Thoracic aorta (tissue), 2 donors: ENCODE measurements around the gene APBA2. TPM values are rescaled to one million over a fixed set of nuclear protein-coding genes. Genes with fewer than 3 reads are reported as not detected.

ENCODE experiments used
- ATAC-seq: fragments of 150-250 bp; one replicate; pipeline ENCODE4 v1.8.0; 2017; ENCODE audit warnings: low read depth; ENCODE audit not compliant: insufficient number of reproducible peaks, low FRiP score
- DNase-seq: peaks from one replicate; pipeline ENCODE4 v3.0.0-alpha.2; 2020; ENCODE audit warnings: low spot score
- H3K27ac ChIP-seq, 2 donors: fragments of 200-600 bp; sonication (generic); 1 replicate in 1 of 2; 2 replicates in 1 of 2; pipeline ENCODE4 v1.5.1; 2016; ENCODE audit warnings: mild to moderate bottlenecking in 2 of 2, moderate library complexity in 2 of 2
- H3K27me3 ChIP-seq: fragments of 200-600 bp; sonication (generic); replicated peaks from 2 replicates; pipeline ENCODE4 v1.6.0; 2016; ENCODE audit warnings: mild to moderate bottlenecking; ENCODE audit not compliant: insufficient read depth
- H3K36me3 ChIP-seq: fragments of 200-600 bp; sonication (generic); one replicate; pipeline ENCODE4 v1.5.1; 2016
- H3K4me1 ChIP-seq, 2 donors: fragments of 200-600 bp; sonication (generic); 1 replicate in 1 of 2; 2 replicates in 1 of 2; pipeline versions ENCODE4 v1.5.1 to v1.6.0; 2016; ENCODE audit warnings: low read depth in 2 of 2, mild to moderate bottlenecking in 1 of 2; ENCODE audit not compliant: control insufficient read depth in 1 of 2
- H3K4me3 ChIP-seq: fragments of 200-600 bp; sonication (generic); 2 replicates; pipeline ENCODE4 v1.5.1; 2016; ENCODE audit warnings: mild to moderate bottlenecking
- H3K9me3 ChIP-seq: fragments of 200-600 bp; sonication (generic); 2 replicates; pipeline ENCODE4 v1.5.1; 2016
- total RNA-seq, 2 donors: library from RNA; depleted of rRNA; stranded (reverse); fragments of >200 nt; gene quantifications; one replicate each; pipeline versions ENCODE4 v1.1.0 to v1.2.3, GENCODE V29; 2016
- TF ChIP-seq, protein P1 (sequence below): fragments of 200-600 bp; sonication (generic); IDR thresholded peaks from one replicate; pipeline ENCODE4 v1.5.1; 2019; ENCODE audit warnings: antibody characterized with exemption

APBA2 gene
- total RNA-seq, 2 donors from 2014 or later = 4.9 to 5.6 TPM

DNA sequence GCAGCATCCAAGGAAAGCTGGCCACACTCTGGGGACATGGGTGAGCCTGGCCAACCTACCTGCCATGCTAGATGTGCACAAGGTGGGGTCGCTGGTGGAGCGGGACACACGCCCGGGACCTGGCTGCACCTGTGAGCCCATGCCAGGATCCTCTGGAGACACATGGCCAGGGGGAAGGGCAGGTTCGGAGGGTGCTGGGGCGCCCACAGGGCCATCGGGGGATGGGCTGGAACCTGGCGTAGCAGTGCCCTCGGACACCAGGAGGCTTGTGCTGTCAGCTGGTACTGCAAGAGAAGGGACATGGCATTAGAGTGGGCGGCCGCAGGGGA, 240.4 kb downstream of the APBA2 start:
- DNase-seq (no peak), ATAC-seq (no peak)
- H3K27me3 ChIP-seq = no peaks in the 10 kb centered on the region
- H3K4me1 ChIP-seq = no peaks in the 10 kb centered on the region
- no peaks in the 10 kb centered on the region for H3K9me3 ChIP-seq
- no peak overlapping the region for H3K4me3 ChIP-seq
- H3K36me3 ChIP-seq = no peaks in the 10 kb centered on the region
- H3K27ac ChIP-seq = no peak overlapping the region
- TF ChIP-seq, protein P1, sequence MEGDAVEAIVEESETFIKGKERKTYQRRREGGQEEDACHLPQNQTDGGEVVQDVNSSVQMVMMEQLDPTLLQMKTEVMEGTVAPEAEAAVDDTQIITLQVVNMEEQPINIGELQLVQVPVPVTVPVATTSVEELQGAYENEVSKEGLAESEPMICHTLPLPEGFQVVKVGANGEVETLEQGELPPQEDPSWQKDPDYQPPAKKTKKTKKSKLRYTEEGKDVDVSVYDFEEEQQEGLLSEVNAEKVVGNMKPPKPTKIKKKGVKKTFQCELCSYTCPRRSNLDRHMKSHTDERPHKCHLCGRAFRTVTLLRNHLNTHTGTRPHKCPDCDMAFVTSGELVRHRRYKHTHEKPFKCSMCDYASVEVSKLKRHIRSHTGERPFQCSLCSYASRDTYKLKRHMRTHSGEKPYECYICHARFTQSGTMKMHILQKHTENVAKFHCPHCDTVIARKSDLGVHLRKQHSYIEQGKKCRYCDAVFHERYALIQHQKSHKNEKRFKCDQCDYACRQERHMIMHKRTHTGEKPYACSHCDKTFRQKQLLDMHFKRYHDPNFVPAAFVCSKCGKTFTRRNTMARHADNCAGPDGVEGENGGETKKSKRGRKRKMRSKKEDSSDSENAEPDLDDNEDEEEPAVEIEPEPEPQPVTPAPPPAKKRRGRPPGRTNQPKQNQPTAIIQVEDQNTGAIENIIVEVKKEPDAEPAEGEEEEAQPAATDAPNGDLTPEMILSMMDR = no peak

DNA sequence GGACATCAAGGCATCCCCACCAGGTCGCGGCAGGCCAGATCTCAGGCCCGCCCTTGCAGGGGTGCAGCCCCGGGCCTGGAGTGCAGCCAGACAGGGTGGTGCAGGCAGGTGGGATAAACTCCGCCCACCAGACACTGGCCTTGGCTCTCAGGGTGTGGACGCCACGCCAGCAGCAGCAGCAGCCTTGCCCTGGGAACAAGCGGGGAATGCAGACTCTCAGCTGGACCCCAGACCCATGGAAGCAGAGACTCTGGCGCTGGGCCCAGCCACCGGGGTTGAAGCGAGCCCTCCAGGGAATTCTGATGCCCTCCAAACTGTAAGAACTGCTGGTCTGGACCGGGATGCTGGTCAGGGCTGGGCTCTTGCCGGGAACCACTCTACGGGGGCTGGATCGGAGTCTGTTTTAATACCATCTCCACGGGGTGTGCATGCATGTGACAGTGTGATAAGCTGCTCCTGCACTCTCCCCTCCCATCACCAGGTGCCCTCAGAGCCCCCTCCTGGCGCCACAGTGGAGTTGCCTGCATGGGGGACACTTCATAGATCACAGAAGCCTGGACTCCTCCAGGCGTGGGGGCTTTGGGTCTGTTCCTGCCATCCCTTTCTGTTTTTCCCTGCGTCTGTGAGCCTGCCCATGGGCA, 241.2 kb downstream of the APBA2 start:
- Histone ChIP-seq H3K27ac (no peak overlapping the region), H3K27me3 (no peaks in the 10 kb centered on the region), H3K9me3 (no peaks in the 10 kb centered on the region), H3K4me3 (no peak overlapping the region), H3K36me3 (no peaks in the 10 kb centered on the region), H3K4me1 (no peaks in the 10 kb centered on the region)
- TF ChIP-seq, protein P1 = no peak
- DNase-seq (no peak), ATAC-seq (no peak)

DNA sequence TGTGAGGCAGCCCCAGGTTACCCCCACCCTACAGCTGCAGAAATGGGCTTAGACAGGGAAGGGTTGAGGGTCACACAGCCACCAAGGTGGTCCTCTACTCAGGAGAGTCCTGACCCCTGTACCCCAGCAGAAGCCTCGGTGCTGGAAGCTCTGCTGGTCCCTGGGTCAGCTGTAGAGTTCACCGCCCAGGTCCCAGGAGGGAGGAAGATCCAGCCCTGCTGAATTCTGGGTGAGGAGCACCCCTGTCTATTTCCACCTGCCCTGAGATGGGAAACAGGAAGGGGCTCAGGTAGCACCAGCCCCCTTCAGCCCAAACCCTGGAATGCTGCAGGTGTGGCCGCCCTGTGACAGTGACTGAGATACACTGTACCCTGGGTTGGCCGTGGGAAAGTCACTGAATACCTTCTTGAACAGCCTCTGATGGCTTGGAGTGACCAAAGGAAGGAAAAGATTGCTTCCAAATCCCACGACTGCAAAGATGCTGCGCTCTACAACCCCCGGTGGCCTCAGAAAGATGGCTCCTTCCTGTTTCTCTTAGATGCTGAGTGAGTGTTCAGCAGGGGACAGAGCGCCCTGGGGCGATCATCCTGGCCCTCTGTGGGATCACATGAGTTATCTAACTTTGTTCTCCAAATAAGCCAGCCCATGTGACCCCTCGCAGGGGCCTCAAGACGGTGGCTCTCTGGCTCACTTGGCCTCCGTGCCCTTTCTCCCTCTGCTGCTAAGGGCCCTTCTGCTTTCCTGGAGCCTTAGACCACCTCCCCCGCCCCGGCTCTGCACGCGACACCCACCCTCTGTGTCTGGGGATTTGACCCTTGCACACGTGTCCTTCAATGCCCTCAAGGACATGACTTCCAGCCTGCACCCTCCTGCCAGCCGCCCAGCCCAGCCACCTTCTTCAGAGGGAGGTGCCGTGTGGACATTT, 242.0 kb downstream of the APBA2 start:
- no peaks in the 10 kb centered on the region for H3K27me3 ChIP-seq
- no peak overlapping the region for H3K27ac ChIP-seq
- no peak overlapping the region for H3K4me3 ChIP-seq
- TF ChIP-seq, protein P1 = no peak
- no peaks in the 10 kb centered on the region for H3K9me3 ChIP-seq
- no peaks in the 10 kb centered on the region for H3K4me1 ChIP-seq
- H3K36me3 ChIP-seq = no peaks in the 10 kb centered on the region
- DNase-seq = no peak
- ATAC-seq = no peak

DNA sequence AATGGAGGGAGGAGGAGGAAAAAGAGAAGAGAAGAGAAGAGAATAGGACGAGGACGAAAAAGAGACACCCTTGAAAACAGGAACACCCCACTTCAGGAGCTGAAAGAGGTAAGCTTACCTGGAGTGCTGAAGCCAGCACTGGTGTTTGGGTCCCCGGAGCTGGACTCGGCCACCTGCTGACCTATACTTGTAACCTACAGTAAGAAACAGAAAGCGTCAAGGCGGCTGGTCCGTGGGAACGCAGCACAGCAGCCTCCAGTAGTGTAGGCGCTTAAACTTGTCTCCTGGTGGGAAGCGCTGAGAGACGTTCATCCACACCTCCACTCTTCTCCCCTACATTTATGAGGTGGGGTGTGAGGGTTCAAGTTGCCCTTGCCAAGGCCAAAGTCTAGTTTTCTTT, 242.9 kb downstream of the APBA2 start:
- ATAC-seq (no peak), DNase-seq (no peak)
- Histone ChIP-seq H3K4me3 (no peak overlapping the region), H3K27me3 (no peaks in the 10 kb centered on the region), H3K36me3 (no peaks in the 10 kb centered on the region), H3K27ac (no peak overlapping the region), H3K4me1 (no peaks in the 10 kb centered on the region), H3K9me3 (no peaks in the 10 kb centered on the region)
- TF ChIP-seq, protein P1 = no peak

GRCh38 chr15:29129221-29129620, 243.4 kb downstream of the APBA2 start:
- H3K4me1 ChIP-seq = no peaks in the 10 kb centered on the region
- TF ChIP-seq, protein P1 = no peak
- DNase-seq (no peak), ATAC-seq (no peak)
- H3K27ac ChIP-seq = no peak overlapping the region
- H3K4me3 ChIP-seq = no peak overlapping the region
- H3K36me3 ChIP-seq = no peaks in the 10 kb centered on the region
- H3K27me3 ChIP-seq = no peaks in the 10 kb centered on the region
- H3K9me3 ChIP-seq = no peaks in the 10 kb centered on the region
